Activated CD8-positive, alpha-beta T cell treated with anti-CD3 and anti-CD28 coated beads, Interleukin-2, amount 10 ng/mL, durations not matched to agents 7 days and 5 days (primary cell): ENCODE data around the gene CLPTM1L. TPM values are rescaled to one million over a fixed set of nuclear protein-coding genes. Genes with fewer than 3 reads are reported as not detected.

Experiments used
- ATAC-seq: fragments of 150-1000 bp; cut with Tn5 transposase; one replicate; pipeline ENCODE4 v1.10.0; 2021; ENCODE audit warnings: moderate library complexity
- CTCF ChIA-PET: fragments of 350-600 bp; sonication (Branson Sonifier 250); formaldehyde crosslinking; loops from one replicate; lab custom pipeline; 2021; ENCODE audit warnings: antibody characterized with exemption; lab: Charles Lee
- POLR2A ChIA-PET: fragments of 350-600 bp; sonication (Branson Sonifier 250); formaldehyde crosslinking; loops from one replicate; lab custom pipeline; 2021; ENCODE audit warnings: antibody characterized with exemption; lab: Charles Lee
- DNase-seq: peaks from one replicate; pipeline ENCODE4 v3.0.0-alpha.2; 2020
- H3K27ac Mint-ChIP-seq: one replicate; pipeline ENCODE4 v1.8.0; 2021; ENCODE audit warnings: mild to moderate bottlenecking, mixed read lengths
- H3K27me3 Mint-ChIP-seq: one replicate; pipeline ENCODE4 v1.8.0; 2021; ENCODE audit warnings: low read depth, mixed read lengths
- H3K36me3 Mint-ChIP-seq: one replicate; pipeline ENCODE4 v1.8.0; 2021; ENCODE audit warnings: low read depth, mixed read lengths
- H3K4me1 Mint-ChIP-seq: one replicate; pipeline ENCODE4 v1.8.0; 2021; ENCODE audit warnings: low read depth, mixed read lengths
- H3K4me3 Mint-ChIP-seq: one replicate; pipeline ENCODE4 v1.8.0; 2021; ENCODE audit warnings: mild to moderate bottlenecking, mixed read lengths
- H3K9me3 Mint-ChIP-seq: one replicate; pipeline ENCODE4 v1.8.0; 2022; ENCODE audit warnings: mixed read lengths; ENCODE audit not compliant: insufficient read depth
- total RNA-seq, 2 experiments: library from RNA; stranded (reverse); gene quantifications; one replicate each; pipeline ENCODE4 v1.2.3, GENCODE V29; 2021

Gene CLPTM1L
- total RNA-seq, 2 experiments from 2014 or later = 80.0 to 83.8 TPM

GRCh38 chr5:1315018-1315708 lies 29.7 kb downstream of the CLPTM1L start:
- H3K27me3 Mint-ChIP-seq = peaks cover 13% of the 10 kb centered on the region
- POLR2A ChIA-PET = interaction anchor here (0.6 to 1.5 kb wide), 5 partner anchors 11 to 70 kb away, joined by 3 to 5 read pairs (median 3); partner anchors contain the start of genes CLPTM1L and TERT
- peaks cover 39% of the 10 kb centered on the region for H3K36me3 Mint-ChIP-seq
- peaks cover 61% of the 10 kb centered on the region for H3K4me1 Mint-ChIP-seq
- peak overlapping the region; percentile 91 for H3K27ac Mint-ChIP-seq
- H3K9me3 Mint-ChIP-seq = peaks cover 6% of the 10 kb centered on the region
- CTCF ChIA-PET = interaction anchor here (0.9 to 1.8 kb wide), 4 partner anchors 22 to 330 kb away, joined by 4 to 6 read pairs (median 5); no protein-coding TSS in a partner anchor
- ATAC-seq = peak; percentile 3
- peak overlapping the region; percentile 69 for H3K4me3 Mint-ChIP-seq
- no peak for DNase-seq

DNA sequence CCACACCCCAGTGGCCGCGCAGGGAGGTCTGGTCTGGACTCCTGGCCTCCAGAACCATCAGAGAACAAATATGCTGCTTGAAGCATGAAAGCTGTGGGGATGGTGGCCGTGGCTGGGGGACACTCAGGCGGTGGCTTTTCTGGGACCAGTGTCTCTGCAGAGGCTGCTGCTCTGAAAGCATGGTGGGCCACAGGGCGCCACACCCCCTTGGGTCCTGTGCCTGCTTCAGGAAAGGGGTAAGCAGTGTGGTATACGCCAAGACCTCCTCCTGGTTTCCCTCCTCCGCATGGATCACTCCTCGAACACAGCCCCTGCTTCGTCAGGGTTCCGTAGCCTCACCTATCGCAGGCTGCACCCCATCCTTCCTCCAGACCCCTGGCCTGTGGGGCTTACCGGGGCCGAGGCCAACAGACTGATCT lies 30.3 kb downstream of the CLPTM1L start:
- H3K4me1 Mint-ChIP-seq = peaks cover 61% of the 10 kb centered on the region
- peak overlapping the region; percentile 20 for H3K27ac Mint-ChIP-seq
- peaks cover 6% of the 10 kb centered on the region for H3K9me3 Mint-ChIP-seq
- DNase-seq (no peak), ATAC-seq (no peak)
- POLR2A ChIA-PET = interaction anchor here (1.2 to 1.5 kb wide), 2 partner anchors 12 to 59 kb away, joined by 3 to 4 read pairs; no protein-coding TSS in a partner anchor
- peak overlapping the region; percentile 16 for H3K4me3 Mint-ChIP-seq
- H3K36me3 Mint-ChIP-seq = peaks cover 37% of the 10 kb centered on the region
- peaks cover 16% of the 10 kb centered on the region for H3K27me3 Mint-ChIP-seq
- CTCF ChIA-PET = interaction anchor here (1.8 kb wide), 1 partner anchor 330 kb away, joined by 6 read pairs; no protein-coding TSS in a partner anchor

DNA sequence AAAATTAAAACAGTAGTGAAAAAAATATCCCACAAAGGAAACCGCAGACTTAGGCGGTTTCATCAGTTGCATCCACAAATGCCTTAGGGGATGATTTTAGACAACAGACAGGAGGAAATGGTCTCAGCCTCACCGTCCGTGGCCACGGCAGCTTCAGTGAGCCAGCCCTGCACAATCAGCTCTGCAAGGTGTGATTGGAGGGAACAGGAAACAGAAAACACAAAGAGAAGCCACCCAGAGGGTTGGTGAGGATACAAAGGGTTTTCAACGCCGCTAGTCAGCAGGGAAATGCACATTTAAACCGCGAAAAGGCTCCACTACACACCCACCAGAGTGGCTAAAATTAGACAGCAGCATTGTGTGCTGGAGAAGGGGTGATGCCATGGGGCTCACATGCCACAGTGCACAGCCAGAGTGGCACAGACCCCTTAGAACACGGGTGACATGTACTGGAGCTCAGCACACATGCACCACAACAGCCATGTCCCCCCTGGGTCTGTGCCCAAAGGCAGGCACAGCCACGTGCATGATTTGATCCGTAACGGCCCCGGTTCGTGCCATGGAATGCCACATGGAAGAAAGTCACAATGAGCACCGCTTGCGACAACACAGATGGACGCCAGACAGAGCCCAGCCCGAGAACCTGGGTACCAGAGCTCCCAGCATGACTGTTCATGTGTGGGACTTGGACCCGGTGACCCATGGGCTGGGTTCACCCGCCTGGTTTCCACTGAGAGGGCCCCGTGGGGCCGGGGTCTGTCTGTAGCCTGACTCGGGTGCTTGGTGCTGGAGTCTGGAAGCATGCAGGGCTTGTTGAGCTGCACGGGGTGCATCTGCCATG lies 31.7 kb downstream of the CLPTM1L start:
- H3K27me3 Mint-ChIP-seq = peaks cover 23% of the 10 kb centered on the region
- peak overlapping the region; percentile 61 for H3K4me3 Mint-ChIP-seq
- H3K4me1 Mint-ChIP-seq = peaks cover 61% of the 10 kb centered on the region
- peak overlapping the region; percentile 67 for H3K27ac Mint-ChIP-seq
- POLR2A ChIA-PET = interaction anchor here (0.7 to 1.4 kb wide), 5 partner anchors 16 to 58 kb away, joined by 3 to 4 read pairs (median 3); partner anchors contain the start of gene CLPTM1L
- CTCF ChIA-PET = interaction anchor here (0.9 to 1.0 kb wide), 3 partner anchors 11 to 146 kb away, joined by 3 read pairs; no protein-coding TSS in a partner anchor
- ATAC-seq = peak; percentile 76
- peaks cover 6% of the 10 kb centered on the region for H3K9me3 Mint-ChIP-seq
- H3K36me3 Mint-ChIP-seq = peaks cover 24% of the 10 kb centered on the region
- DNase-seq = peak; percentile 84

DNA sequence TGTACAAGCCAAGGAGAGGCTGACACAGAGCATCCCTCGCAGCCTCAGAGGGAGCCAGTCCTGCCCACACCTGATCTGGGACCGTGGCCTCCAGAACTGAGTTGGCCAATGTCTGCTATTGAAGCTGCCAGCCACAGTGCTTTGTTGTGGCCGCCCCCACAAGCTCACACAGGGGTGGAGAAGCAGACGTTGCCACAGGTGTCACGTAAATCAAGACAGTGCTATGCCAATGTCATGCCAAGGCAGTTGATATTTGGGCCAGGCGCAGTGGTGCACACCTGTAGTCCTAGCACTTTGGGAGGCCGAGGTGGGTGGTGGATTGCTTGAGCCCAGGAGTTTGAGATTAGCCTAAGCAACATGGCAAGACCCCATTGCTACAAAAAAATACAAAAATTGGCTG lies 32.7 kb downstream of the CLPTM1L start:
- Mint-ChIP-seq H3K27ac (peak overlapping the region; percentile 55), H3K4me1 (peaks cover 57% of the 10 kb centered on the region), H3K36me3 (peaks cover 14% of the 10 kb centered on the region), H3K4me3 (no peak overlapping the region), H3K9me3 (peaks cover 6% of the 10 kb centered on the region), H3K27me3 (peaks cover 23% of the 10 kb centered on the region)
- ChIA-PET CTCF (interaction anchor here (1.0 kb wide), 1 partner anchor 12 kb away, joined by 3 read pairs; no protein-coding TSS in a partner anchor), POLR2A (interaction anchor here (1.0 to 1.4 kb wide), 2 partner anchors 29 to 31 kb away, joined by 3 to 4 read pairs; no protein-coding TSS in a partner anchor)
- DNase-seq (peak; percentile 66), ATAC-seq (peak; percentile 39)

DNA sequence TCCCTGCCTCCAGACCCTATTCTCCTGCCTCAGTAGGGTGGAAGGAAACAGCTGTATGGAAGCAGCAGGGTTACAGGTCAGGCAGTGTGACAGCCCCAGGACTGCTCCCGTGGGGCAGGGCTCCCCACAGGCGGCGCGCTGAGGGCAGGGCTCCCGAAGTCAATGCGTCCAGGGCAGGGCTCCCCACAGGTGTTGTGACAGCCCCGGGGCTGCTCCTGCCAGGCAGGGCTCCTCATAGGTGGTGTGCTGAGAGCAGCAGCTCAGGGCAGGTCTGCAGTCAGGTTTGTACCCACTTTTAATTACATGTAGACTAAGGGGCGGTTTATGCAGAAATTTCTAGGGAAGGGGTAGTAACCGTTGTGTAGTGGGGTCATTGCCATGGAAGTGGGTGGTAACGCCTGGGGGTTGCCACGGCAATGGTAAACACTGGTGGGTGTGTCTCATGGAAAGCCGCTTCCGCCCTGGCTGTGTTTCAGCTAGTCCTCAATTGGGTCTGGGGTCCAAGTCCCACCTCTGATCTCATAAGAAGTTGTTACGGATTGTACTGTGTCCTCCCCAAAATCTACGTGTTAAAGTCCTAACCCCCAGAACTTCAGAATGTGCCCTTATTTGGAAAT lies 33.4 kb downstream of the CLPTM1L start:
- POLR2A ChIA-PET = interaction anchor here (0.6 kb wide), 1 partner anchor 9 kb away, joined by 3 read pairs; no protein-coding TSS in a partner anchor
- ATAC-seq = no peak
- Mint-ChIP-seq H3K27me3 (peaks cover 23% of the 10 kb centered on the region), H3K4me3 (no peak overlapping the region), H3K27ac (no peak overlapping the region), H3K36me3 (peaks cover 8% of the 10 kb centered on the region), H3K4me1 (peaks cover 51% of the 10 kb centered on the region), H3K9me3 (peaks cover 6% of the 10 kb centered on the region)
- DNase-seq = no peak
- CTCF ChIA-PET = no interaction called here

- Mint-ChIP-seq H3K27me3 (peaks cover 30% of the 10 kb centered on the region), H3K9me3 (peaks cover 6% of the 10 kb centered on the region), H3K4me3 (no peak overlapping the region), H3K4me1 (peaks cover 36% of the 10 kb centered on the region), H3K27ac (no peak overlapping the region), H3K36me3 (peaks cover 6% of the 10 kb centered on the region)
- no peak for DNase-seq
- CTCF ChIA-PET = interaction anchor here (0.7 kb wide), 1 partner anchor 14 kb away, joined by 3 read pairs; no protein-coding TSS in a partner anchor
- ATAC-seq = no peak
- POLR2A ChIA-PET = no interaction called here
These were observed 34.8 kb downstream of the CLPTM1L start for GRCh38 chr5:1310118-1310517.

- peaks cover 48% of the 10 kb centered on the region for H3K27me3 Mint-ChIP-seq
These were observed 40.9 kb downstream of the CLPTM1L start for GRCh38 chr5:1304033-1304432.

DNA sequence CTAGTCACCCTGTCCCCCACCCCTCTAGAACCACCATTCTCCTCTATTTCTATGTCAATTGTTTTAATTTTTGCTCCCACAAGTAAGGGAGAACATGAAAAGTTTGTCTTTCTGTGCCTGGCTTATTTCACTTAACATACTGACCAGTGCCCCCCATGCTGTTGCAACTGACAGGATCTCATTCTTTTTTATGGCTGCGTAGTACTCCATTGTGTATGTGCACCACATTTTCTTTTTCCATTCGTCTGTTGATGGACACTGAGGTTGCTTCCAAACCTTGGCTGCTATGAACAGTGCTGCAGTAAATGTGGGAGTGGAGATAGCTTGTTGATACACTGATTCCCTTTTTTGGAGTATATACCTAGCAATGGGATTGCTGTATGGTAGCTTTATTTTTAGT lies 42.6 kb downstream of the CLPTM1L start:
- no peak overlapping the region for H3K4me3 Mint-ChIP-seq
- H3K4me1 Mint-ChIP-seq = no peaks in the 10 kb centered on the region
- ATAC-seq (no peak), DNase-seq (no peak)
- no peaks in the 10 kb centered on the region for H3K36me3 Mint-ChIP-seq
- peaks cover 44% of the 10 kb centered on the region for H3K27me3 Mint-ChIP-seq
- ChIA-PET POLR2A (no interaction called here), CTCF (no interaction called here)
- peaks cover 6% of the 10 kb centered on the region for H3K9me3 Mint-ChIP-seq
- H3K27ac Mint-ChIP-seq = no peak overlapping the region

More at GRCh38 chr5:1304033-1304432, 40.9 kb downstream of the CLPTM1L start:
- Mint-ChIP-seq H3K27ac (no peak overlapping the region), H3K36me3 (no peaks in the 10 kb centered on the region), H3K4me1 (no peaks in the 10 kb centered on the region), H3K4me3 (no peak overlapping the region), H3K9me3 (peaks cover 6% of the 10 kb centered on the region)
- ChIA-PET POLR2A (no interaction called here), CTCF (no interaction called here)
- ATAC-seq = no peak
- DNase-seq = no peak

DNA sequence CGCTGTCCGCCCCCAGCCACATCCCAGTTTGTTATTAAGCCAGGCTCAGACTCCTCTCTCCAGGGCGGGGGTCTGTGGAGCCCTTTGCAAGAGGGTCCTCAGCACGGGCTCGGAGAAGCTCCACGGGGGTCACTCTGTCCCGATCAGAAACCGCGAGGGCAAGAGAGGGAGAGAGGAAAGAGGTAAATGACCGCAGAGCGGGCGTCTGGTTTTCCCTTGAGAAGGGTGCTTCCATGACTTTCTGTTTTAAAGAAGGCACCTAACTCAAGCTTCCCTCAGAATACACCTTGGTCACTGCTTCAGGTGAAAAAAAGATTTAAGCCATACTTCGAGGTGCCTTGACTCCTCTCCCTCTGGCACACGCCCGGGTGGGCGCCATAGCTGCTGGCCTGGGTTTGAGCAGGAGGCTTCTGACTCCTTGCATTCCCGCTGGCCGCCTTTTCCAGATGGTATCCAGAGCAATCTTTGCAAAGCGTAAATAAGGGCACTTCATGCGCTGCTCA lies 44.3 kb downstream of the CLPTM1L start:
- Mint-ChIP-seq H3K27ac (no peak overlapping the region), H3K4me3 (no peak overlapping the region), H3K9me3 (peaks cover 6% of the 10 kb centered on the region), H3K27me3 (peaks cover 48% of the 10 kb centered on the region), H3K4me1 (no peaks in the 10 kb centered on the region), H3K36me3 (no peaks in the 10 kb centered on the region)
- ChIA-PET CTCF (no interaction called here), POLR2A (interaction anchor here (0.6 kb wide), 1 partner anchor 174 kb away, joined by 4 read pairs; no protein-coding TSS in a partner anchor)
- no peak for ATAC-seq
- DNase-seq = no peak

- no peaks in the 10 kb centered on the region for H3K4me1 Mint-ChIP-seq
- POLR2A ChIA-PET = interaction anchor here (0.6 kb wide), 1 partner anchor 173 kb away, joined by 4 read pairs; no protein-coding TSS in a partner anchor
- no peak overlapping the region for H3K4me3 Mint-ChIP-seq
- CTCF ChIA-PET = no interaction called here
- peaks cover 6% of the 10 kb centered on the region for H3K9me3 Mint-ChIP-seq
- no peaks in the 10 kb centered on the region for H3K36me3 Mint-ChIP-seq
- peaks cover 46% of the 10 kb centered on the region for H3K27me3 Mint-ChIP-seq
- ATAC-seq (no peak), DNase-seq (no peak)
- H3K27ac Mint-ChIP-seq = no peak overlapping the region
These were observed 44.9 kb downstream of the CLPTM1L start for GRCh38 chr5:1299961-1300360.

DNA sequence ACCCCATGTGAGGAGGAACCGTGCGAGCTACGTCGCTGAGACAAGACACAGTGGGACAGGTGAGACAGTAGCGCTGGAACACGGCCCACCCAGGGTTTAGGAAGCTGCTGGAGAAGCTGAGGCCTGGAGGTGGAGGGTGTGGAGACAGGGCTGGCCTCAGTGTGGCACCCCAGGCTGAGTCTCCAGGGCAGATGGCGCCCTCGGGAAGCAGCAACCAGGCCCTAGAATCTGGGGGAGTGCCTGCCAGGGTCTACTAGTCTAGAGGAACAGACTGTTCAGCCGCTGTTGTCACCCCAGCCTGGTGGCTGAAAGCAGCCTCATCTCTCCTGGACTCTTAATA lies 45.4 kb downstream of the CLPTM1L start:
- ChIA-PET POLR2A (no interaction called here), CTCF (no interaction called here)
- Mint-ChIP-seq H3K9me3 (peaks cover 6% of the 10 kb centered on the region), H3K36me3 (no peaks in the 10 kb centered on the region), H3K4me1 (no peaks in the 10 kb centered on the region), H3K4me3 (no peak overlapping the region), H3K27me3 (peaks cover 42% of the 10 kb centered on the region), H3K27ac (no peak overlapping the region)
- DNase-seq = no peak
- ATAC-seq = no peak
